GM23338 (cell line): ENCODE data around the gene AXIN1. TPM values are rescaled to one million over a fixed set of nuclear protein-coding genes. Genes with fewer than 3 reads are reported as not detected.
"Not testable (repeated sequence)": the region's sequence is repeated elsewhere in the genome, so short reads cannot be mapped to it uniquely, and the experiment has no call there.

Experiments used
- ATAC-seq: fragments of 200-7000 bp; cut with Tn5 transposase; 3 replicates; pipeline ENCODE4 v1.9.1; 2020
- DNase-seq: peaks from one replicate; pipeline ENCODE4 v3.0.0-alpha.2; 2015; ENCODE audit warnings: low spot score
- H2AFZ ChIP-seq: fragments of 200-600 bp; sonication (generic); 2 replicates; pipeline ENCODE4 v1.8.0; 2016; ENCODE audit warnings: antibody characterized with exemption, mild to moderate bottlenecking, moderate library complexity
- H3F3A ChIP-seq: fragments of 200-600 bp; sonication (generic); replicated peaks from 2 replicates; pipeline ENCODE4 v1.8.0; 2017; ENCODE audit warnings: antibody characterized with exemption, mixed run types, low read depth
- H3K27ac ChIP-seq: fragments of 200-600 bp; sonication (generic); 2 replicates; pipeline ENCODE4 v1.6.1; 2016; ENCODE audit warnings: low read depth
- H3K27me3 ChIP-seq: fragments of 200-600 bp; sonication (generic); 2 replicates; pipeline ENCODE4 v1.8.0; 2016; ENCODE audit warnings: mild to moderate bottlenecking, mixed run types, moderate library complexity; ENCODE audit not compliant: insufficient read depth
- H3K36me3 ChIP-seq: fragments of 200-600 bp; sonication (generic); 2 replicates; pipeline ENCODE4 v1.8.0; 2016; ENCODE audit warnings: mild to moderate bottlenecking; ENCODE audit not compliant: insufficient read depth
- H3K4me1 ChIP-seq: fragments of 200-600 bp; sonication (generic); 2 replicates; pipeline ENCODE4 v1.8.0; 2016; ENCODE audit warnings: mild to moderate bottlenecking, moderate library complexity; ENCODE audit not compliant: insufficient read depth
- H3K4me2 ChIP-seq: fragments of 200-600 bp; sonication (generic); 2 replicates; pipeline ENCODE4 v1.7.1; 2017; ENCODE audit warnings: mixed run types
- H3K4me3 ChIP-seq: fragments of 200-600 bp; sonication (generic); 2 replicates; pipeline ENCODE4 v1.6.1; 2016; ENCODE audit warnings: mixed run types
- H3K79me2 ChIP-seq: fragments of 200-600 bp; sonication (generic); replicated peaks from 2 replicates; pipeline ENCODE4 v1.8.0; 2017; ENCODE audit warnings: mild to moderate bottlenecking; ENCODE audit not compliant: insufficient read depth
- H3K9me2 ChIP-seq: fragments of 200-600 bp; sonication (generic); 2 replicates; pipeline ENCODE4 v1.8.0; 2017; ENCODE audit not compliant: insufficient read depth
- H4K20me1 ChIP-seq: fragments of 200-600 bp; sonication (generic); replicated peaks from 2 replicates; pipeline ENCODE4 v1.8.0; 2017; ENCODE audit warnings: mild to moderate bottlenecking; ENCODE audit not compliant: insufficient read depth
- H3K27ac Mint-ChIP-seq: 2 replicates; pipeline ENCODE4 v1.8.0; 2020; ENCODE audit warnings: inconsistent platforms, mild to moderate bottlenecking, moderate library complexity, mixed read lengths
- H3K27me3 Mint-ChIP-seq: 3 replicates; pipeline ENCODE4 v1.8.0; 2022; ENCODE audit warnings: low read depth, mild to moderate bottlenecking, moderate library complexity, mixed read lengths, inconsistent platforms; ENCODE audit not compliant: insufficient read depth, poor library complexity
- H3K36me3 Mint-ChIP-seq: 3 replicates; pipeline ENCODE4 v1.8.0; 2021; ENCODE audit warnings: low read depth, mild to moderate bottlenecking, inconsistent platforms, moderate library complexity, mixed read lengths
- H3K4me1 Mint-ChIP-seq: 3 replicates; pipeline ENCODE4 v1.8.0; 2020; ENCODE audit warnings: mild to moderate bottlenecking, inconsistent platforms, mixed read lengths
- H3K4me3 Mint-ChIP-seq: 3 replicates; pipeline ENCODE4 v1.8.0; 2021; ENCODE audit warnings: moderate library complexity, mild to moderate bottlenecking, inconsistent platforms, mixed read lengths
- H3K9me3 Mint-ChIP-seq: 3 replicates; pipeline ENCODE4 v1.8.0; 2020; ENCODE audit warnings: moderate library complexity, mild to moderate bottlenecking, inconsistent platforms, mixed read lengths
- CREB1 ChIP-seq: fragments of 250-450 bp; sonication (Bioruptor Pico); IDR thresholded peaks from 2 replicates; pipeline ENCODE4 v1.5.0; 2020; ENCODE audit warnings: low read depth, mild to moderate bottlenecking, moderate library complexity
- JUNB ChIP-seq: IDR thresholded peaks from one replicate; pipeline ENCODE4 v1.6.1; 2016; ENCODE audit warnings: antibody characterized with exemption; ENCODE audit not compliant: unreplicated experiment
- STAT1 ChIP-seq: IDR thresholded peaks from one replicate; pipeline ENCODE4 v1.6.1; 2016; ENCODE audit warnings: antibody characterized with exemption; ENCODE audit not compliant: unreplicated experiment
- ZNF114 ChIP-seq: fragments of 250-450 bp; sonication (Bioruptor Pico); IDR thresholded peaks from 2 replicates; pipeline ENCODE4 v1.5.0; 2020; ENCODE audit warnings: mild to moderate bottlenecking, moderate library complexity
- polyA plus RNA-seq: library from polyadenylated mRNA; unstranded; fragments of >200 nt; fragmentation: Nextera tagmentation; extraction: Ambion mirVana; gene quantifications from 2 replicates; pipeline ENCODE4 v1.2.1, GENCODE V29; 2016
- total RNA-seq: library from RNA; depleted of rRNA; stranded (reverse); fragments of >200 nt; shearing (Covaris generic); gene quantifications from 2 replicates; pipeline ENCODE4 v1.2.3, GENCODE V29; 2014
- TF ChIP-seq, protein P1 (sequence below): fragments of 250-450 bp; sonication (Bioruptor Pico); IDR thresholded peaks from 2 replicates; pipeline ENCODE4 v1.5.0; 2020; ENCODE audit warnings: mild to moderate bottlenecking, moderate library complexity

The AXIN1 gene
- total and polyA plus RNA-seq, 2 experiments from 2014 or later = 14.3 to 54.5 TPM

DNA sequence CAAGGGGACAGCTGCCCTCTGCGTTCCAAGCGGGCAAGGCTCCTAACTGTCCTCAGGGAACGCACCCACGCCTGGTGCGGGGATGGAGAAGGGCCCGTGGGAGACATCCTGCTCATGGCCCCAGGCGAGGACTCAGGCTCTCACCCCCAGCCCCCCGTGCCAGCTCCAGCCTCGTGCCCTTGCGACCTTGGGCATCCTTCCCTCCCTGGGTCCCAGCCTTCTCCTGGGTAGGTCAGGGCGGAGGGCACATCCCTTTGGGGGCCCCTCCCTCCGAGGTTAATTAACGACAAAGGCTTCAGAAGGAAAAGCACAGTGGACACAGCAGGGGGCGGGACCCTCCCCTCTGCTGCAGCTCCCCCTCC, 26.3 kb upstream of the AXIN1 start (continued):
- TF ChIP-seq, protein P1, sequence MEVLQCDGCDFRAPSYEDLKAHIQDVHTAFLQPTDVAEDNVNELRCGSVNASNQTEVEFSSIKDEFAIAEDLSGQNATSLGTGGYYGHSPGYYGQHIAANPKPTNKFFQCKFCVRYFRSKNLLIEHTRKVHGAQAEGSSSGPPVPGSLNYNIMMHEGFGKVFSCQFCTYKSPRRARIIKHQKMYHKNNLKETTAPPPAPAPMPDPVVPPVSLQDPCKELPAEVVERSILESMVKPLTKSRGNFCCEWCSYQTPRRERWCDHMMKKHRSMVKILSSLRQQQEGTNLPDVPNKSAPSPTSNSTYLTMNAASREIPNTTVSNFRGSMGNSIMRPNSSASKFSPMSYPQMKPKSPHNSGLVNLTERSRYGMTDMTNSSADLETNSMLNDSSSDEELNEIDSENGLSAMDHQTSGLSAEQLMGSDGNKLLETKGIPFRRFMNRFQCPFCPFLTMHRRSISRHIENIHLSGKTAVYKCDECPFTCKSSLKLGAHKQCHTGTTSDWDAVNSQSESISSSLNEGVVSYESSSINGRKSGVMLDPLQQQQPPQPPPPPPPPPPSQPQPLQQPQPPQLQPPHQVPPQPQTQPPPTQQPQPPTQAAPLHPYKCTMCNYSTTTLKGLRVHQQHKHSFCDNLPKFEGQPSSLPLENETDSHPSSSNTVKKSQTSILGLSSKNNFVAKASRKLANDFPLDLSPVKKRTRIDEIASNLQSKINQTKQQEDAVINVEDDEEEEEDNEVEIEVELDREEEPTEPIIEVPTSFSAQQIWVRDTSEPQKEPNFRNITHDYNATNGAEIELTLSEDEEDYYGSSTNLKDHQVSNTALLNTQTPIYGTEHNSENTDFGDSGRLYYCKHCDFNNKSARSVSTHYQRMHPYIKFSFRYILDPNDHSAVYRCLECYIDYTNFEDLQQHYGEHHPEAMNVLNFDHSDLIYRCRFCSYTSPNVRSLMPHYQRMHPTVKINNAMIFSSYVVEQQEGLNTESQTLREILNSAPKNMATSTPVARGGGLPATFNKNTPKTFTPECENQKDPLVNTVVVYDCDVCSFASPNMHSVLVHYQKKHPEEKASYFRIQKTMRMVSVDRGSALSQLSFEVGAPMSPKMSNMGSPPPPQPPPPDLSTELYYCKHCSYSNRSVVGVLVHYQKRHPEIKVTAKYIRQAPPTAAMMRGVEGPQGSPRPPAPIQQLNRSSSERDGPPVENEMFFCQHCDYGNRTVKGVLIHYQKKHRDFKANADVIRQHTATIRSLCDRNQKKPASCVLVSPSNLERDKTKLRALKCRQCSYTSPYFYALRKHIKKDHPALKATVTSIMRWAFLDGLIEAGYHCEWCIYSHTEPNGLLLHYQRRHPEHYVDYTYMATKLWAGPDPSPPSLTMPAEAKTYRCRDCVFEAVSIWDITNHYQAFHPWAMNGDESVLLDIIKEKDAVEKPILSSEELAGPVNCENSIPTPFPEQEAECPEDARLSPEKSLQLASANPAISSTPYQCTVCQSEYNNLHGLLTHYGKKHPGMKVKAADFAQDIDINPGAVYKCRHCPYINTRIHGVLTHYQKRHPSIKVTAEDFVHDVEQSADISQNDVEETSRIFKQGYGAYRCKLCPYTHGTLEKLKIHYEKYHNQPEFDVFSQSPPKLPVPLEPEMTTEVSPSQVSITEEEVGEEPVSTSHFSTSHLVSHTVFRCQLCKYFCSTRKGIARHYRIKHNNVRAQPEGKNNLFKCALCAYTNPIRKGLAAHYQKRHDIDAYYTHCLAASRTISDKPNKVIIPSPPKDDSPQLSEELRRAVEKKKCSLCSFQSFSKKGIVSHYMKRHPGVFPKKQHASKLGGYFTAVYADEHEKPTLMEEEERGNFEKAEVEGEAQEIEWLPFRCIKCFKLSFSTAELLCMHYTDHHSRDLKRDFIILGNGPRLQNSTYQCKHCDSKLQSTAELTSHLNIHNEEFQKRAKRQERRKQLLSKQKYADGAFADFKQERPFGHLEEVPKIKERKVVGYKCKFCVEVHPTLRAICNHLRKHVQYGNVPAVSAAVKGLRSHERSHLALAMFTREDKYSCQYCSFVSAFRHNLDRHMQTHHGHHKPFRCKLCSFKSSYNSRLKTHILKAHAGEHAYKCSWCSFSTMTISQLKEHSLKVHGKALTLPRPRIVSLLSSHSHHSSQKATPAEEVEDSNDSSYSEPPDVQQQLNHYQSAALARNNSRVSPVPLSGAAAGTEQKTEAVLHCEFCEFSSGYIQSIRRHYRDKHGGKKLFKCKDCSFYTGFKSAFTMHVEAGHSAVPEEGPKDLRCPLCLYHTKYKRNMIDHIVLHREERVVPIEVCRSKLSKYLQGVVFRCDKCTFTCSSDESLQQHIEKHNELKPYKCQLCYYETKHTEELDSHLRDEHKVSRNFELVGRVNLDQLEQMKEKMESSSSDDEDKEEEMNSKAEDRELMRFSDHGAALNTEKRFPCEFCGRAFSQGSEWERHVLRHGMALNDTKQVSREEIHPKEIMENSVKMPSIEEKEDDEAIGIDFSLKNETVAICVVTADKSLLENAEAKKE (CRISPR knock-in tag) = no peak
- TF ChIP-seq ZNF114 = no peak

GRCh38 chr16:378113-378820, 25.7 kb upstream of the AXIN1 start:
- not testable (repeated sequence) for H3K9me3 Mint-ChIP-seq, H3K4me3 Mint-ChIP-seq
- peaks cover 14% of the 10 kb centered on the region for H3K36me3 Mint-ChIP-seq

GRCh38 chr16:377419-377951, 25.0 kb upstream of the AXIN1 start:
- H3K79me2 ChIP-seq = peaks cover 29% of the 10 kb centered on the region
- H3K36me3 Mint-ChIP-seq = peaks cover 14% of the 10 kb centered on the region
- no peak overlapping the region for H2AFZ ChIP-seq
- ATAC-seq (no peak), DNase-seq (no peak)
- H3K9me3 Mint-ChIP-seq = no peaks in the 10 kb centered on the region; the same call in 2 of the 3 replicates
- H3K27ac ChIP-seq = no peak overlapping the region
- H4K20me1 ChIP-seq = peaks cover 5% of the 10 kb centered on the region
- H3F3A ChIP-seq = peaks cover 11% of the 10 kb centered on the region; the same call in 1 of the 2 replicates
- no peaks in the 10 kb centered on the region for H3K27me3 ChIP-seq
- no peak overlapping the region for H3K4me3 Mint-ChIP-seq
- peaks cover 3% of the 10 kb centered on the region; the same call in 1 of the 2 replicates for H3K36me3 ChIP-seq
- H3K27me3 Mint-ChIP-seq = peaks cover 8% of the 10 kb centered on the region
- H3K27ac Mint-ChIP-seq = no peak overlapping the region
- no peaks in the 10 kb centered on the region for H3K9me2 ChIP-seq
- no peak overlapping the region for H3K4me3 ChIP-seq
- H3K4me1 ChIP-seq = peaks cover 6% of the 10 kb centered on the region
- H3K4me2 ChIP-seq = no peak overlapping the region
- peaks cover 13% of the 10 kb centered on the region; the same call in 2 of the 3 replicates for H3K4me1 Mint-ChIP-seq
- no peak for TF ChIP-seq CREB1
- no peak for TF ChIP-seq STAT1
- no peak for TF ChIP-seq JUNB

More at GRCh38 chr16:378113-378820, 25.7 kb upstream of the AXIN1 start:
- H3K27ac Mint-ChIP-seq, DNase-seq, H3K4me2 ChIP-seq, H3K27me3 ChIP-seq, H3K9me2 ChIP-seq, ATAC-seq, H2AFZ ChIP-seq, H3K27ac ChIP-seq, H4K20me1 ChIP-seq, H3K36me3 ChIP-seq: not testable (repeated sequence)
- Mint-ChIP-seq H3K27me3 (peaks cover 14% of the 10 kb centered on the region), H3K4me1 (peaks cover 15% of the 10 kb centered on the region)
- Histone ChIP-seq H3K4me1 (peaks cover 12% of the 10 kb centered on the region), H3F3A (peaks cover 14% of the 10 kb centered on the region), H3K79me2 (peaks cover 29% of the 10 kb centered on the region), H3K4me3 (peak overlapping the region; percentile 95; the same call in 1 of the 2 replicates)
